ENCODE data around the gene LLGL1. TPM values are rescaled to one million over a fixed set of nuclear protein-coding genes. Genes with fewer than 3 reads are reported as not detected.
A peak's percentile ranks its signal among the peaks of the same experiment; 100 is the strongest.

Gene LLGL1
- polyA plus RNA-seq, 2 of the 4 experiments (the other 2 are of a cell fraction), result 11.2 to 19.3 TPM

DNA sequence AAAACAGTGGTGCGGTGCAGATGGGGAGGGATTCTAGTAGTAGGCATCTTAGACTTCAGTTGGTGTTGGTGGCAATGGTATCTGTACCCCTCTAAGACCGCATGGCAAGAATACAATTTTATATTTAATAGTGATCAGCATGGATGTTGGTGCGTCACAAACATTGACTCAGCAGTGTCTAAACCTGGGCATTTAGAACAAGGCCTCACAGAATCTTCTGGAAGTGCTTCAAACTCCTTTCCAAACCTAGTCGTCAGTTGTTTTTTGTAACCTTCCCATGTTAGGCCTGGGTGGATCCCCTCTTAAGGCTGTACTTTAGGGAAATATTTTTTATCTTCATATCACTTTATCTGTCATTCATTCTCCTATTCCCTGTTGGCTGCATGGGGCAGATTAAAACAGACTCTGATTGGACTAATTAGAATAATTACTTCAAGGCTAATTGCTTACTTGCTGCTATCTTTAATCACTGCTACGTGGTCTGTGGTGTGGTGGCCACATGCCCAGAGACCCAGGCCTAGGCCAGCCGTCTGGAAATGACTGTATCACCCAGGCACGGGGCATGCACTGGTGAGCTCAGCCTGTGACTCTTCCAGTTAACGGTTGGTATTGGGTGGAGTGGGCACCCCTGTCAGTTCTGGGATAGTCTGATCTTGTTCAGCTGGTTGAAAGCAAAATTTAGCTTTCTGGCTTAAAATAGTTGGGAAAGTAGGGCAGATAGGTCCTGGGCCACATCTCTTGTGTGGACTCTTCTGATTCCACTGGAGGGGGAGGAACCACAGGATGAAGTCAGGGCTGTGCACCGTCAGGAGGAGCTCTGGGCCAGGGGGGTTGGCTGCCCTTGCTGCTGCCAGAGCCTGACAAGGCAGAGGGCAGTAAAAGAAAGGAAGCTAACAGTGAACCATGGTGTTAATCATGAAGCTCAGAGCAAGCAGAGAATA lies 37.3 kb upstream of the LLGL1 start:
- H3K9me3 ChIP-seq, result no peaks in the 10 kb centered on the region
- FAIRE-seq, result no peak
- ATAC-seq, result no peak
- no peak for TF ChIP-seq ZSCAN20 (CRISPR knock-in tag; IDR thresholded peaks at IDR 0.05)
- TF ChIP-seq, protein P1, sequence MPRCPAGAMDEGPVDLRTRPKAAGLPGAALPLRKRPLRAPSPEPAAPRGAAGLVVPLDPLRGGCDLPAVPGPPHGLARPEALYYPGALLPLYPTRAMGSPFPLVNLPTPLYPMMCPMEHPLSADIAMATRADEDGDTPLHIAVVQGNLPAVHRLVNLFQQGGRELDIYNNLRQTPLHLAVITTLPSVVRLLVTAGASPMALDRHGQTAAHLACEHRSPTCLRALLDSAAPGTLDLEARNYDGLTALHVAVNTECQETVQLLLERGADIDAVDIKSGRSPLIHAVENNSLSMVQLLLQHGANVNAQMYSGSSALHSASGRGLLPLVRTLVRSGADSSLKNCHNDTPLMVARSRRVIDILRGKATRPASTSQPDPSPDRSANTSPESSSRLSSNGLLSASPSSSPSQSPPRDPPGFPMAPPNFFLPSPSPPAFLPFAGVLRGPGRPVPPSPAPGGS (IDR thresholded peaks at IDR 0.05), result no peak
- no peak for TF ChIP-seq NPAS2 (CRISPR knock-in tag; IDR thresholded peaks at IDR 0.05; ENCODE audit: borderline replicate concordance)
- TF ChIP-seq NFE2L2 (conservative IDR thresholded peaks at IDR 0.05; ENCODE audit: low read length), result no peak
- no peak for TF ChIP-seq MYC (IDR thresholded peaks at IDR 0.05; ENCODE audit: borderline replicate concordance, low read length)
- TF ChIP-seq KDM1A (IDR thresholded peaks at IDR 0.05; ENCODE audit: low read depth), result no peak
- no peak for TF ChIP-seq MAX (IDR thresholded peaks at IDR 0.05)
- TF ChIP-seq REST (IDR thresholded peaks at IDR 0.05), result no peak
- TF ChIP-seq SMC3 (IDR thresholded peaks at IDR 0.05), result no peak
- no peak for TF ChIP-seq ATOH8 (CRISPR knock-in tag; IDR thresholded peaks at IDR 0.05; ENCODE audit: low read depth)
- no peak for TF ChIP-seq CHD4 (IDR thresholded peaks at IDR 0.05; ENCODE audit: borderline replicate concordance)
- TF ChIP-seq FOSB (CRISPR knock-in tag; IDR thresholded peaks at IDR 0.05), result no peak
- H3K4me1 ChIP-seq, result peaks cover 59% of the 10 kb centered on the region
- DNase-seq (ENCODE audit: low read depth in 1 of 2, low spot score in 1 of 2), result no peak
- H3K4me2 ChIP-seq, result peak overlapping the region; percentile 88
- H3K4me3 ChIP-seq, result no peak overlapping the region
- WGBS (ENCODE audit: missing lambda C conversion rate), result 87% methylated on average over 9 of the region's 9 CpGs
- ChIA-PET POLR2A (interaction anchor here (0.6 to 1.2 kb wide), 2 partner anchors 10 to 62 kb away, joined by 3 read pairs; no protein-coding TSS in a partner anchor), CTCF (interaction anchor here (0.7 to 8.4 kb wide), 7 partner anchors 8 to 45 kb away, joined by 3 to 32 read pairs (median 4); no protein-coding TSS in a partner anchor)
- no peak overlapping the region for H3K27ac ChIP-seq

DNA sequence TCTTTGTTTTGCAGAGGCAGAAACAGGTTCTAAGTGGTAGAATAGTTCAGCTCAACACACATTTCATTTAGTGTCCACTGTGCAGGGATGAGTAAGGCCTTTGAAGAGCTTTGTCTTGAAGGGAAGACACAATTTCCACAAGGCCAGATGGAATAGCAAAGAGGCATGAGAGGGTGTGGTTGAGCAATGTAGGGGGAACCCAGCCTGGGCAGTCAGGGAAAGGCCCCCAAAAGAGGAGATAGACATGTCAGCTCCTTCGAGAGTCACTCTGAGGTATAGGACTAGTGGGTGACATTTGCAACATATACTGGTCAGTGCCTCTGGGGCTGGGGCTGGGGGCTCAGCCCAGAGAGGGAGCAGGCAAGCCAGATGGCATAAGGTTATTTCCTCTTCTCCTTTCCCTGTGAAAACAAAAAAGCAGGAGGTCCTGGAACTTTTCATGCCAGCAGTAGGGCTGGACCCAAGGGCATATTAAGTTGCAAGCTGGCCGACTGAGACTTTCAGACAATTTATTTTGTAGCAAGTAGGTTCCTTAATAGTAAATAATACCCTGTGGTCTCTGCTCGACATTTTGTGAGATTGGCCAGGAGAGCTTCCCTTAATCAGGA lies 34.7 kb upstream of the LLGL1 start:
- ChIA-PET CTCF (interaction anchor here (0.7 to 8.4 kb wide), 9 partner anchors 9 to 57 kb away, joined by 3 to 32 read pairs (median 4); partner anchors contain the start of gene ALKBH5), POLR2A (interaction anchor here (0.7 kb wide), 1 partner anchor 10 kb away, joined by 9 read pairs; no protein-coding TSS in a partner anchor)
- no peak for FAIRE-seq
- H3K4me3 ChIP-seq, result no peak overlapping the region
- ATAC-seq, result no peak; a peak in 1 of 6 replicates
- peaks cover 54% of the 10 kb centered on the region for H3K4me1 ChIP-seq
- no peak overlapping the region for H3K27ac ChIP-seq
- 0 out of 3 replicates have a peak overlapping the region, but pooled peaks have one; percentile 1 for H3K4me2 ChIP-seq
- DNase-seq (ENCODE audit: low read depth in 1 of 2, low spot score in 1 of 2), result no peak
- H3K9me3 ChIP-seq, result no peaks in the 10 kb centered on the region
- TF ChIP-seq SMC3 (IDR thresholded peaks at IDR 0.05), result no peak
- TF ChIP-seq RFX5 (IDR thresholded peaks at IDR 0.05), result no peak
- TF ChIP-seq NFE2L2 (conservative IDR thresholded peaks at IDR 0.05; ENCODE audit: low read length), result no peak
- TF ChIP-seq BHLHE40 (IDR thresholded peaks at IDR 0.05; ENCODE audit: low read depth, low read length), result no peak
- TF ChIP-seq CTCF (IDR thresholded peaks at IDR 0.05), result no peak
- 80% methylated on average over 3 of the region's 3 CpGs for WGBS (ENCODE audit: missing lambda C conversion rate)

All from A549 (cell line).